Measurements from ENCODE around the gene VPS26C. TPM values are rescaled to one million over a fixed set of nuclear protein-coding genes. Genes with fewer than 3 reads are reported as not detected.
"Not testable (repeated sequence)": the region's sequence is repeated elsewhere in the genome, so short reads cannot be mapped to it uniquely, and the experiment has no call there.

VPS26C gene
- total RNA-seq, 2 donors from 2014 or later = 67.8 to 69.6 TPM

DNA sequence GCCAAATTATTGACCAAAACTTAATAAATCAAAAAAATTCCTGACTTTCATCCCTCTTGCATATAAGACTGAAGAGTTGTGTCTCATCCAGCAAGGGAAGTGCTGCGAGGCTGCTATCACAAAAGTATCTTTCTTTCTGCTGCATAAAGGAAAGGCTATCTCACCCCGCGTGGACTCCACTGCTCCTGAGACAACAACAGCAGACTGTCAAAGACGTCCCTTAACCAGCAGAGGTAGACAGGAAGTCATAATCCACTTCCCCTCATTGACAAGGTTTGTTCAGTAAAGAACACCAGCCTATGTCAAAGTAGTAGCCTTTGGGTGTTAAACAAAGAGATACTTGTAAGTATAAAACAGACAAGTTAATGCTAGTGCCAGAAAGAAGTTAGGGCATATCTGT, 29.4 kb downstream of the VPS26C start:
- ATAC-seq = no peak
- intact Hi-C loops (cut with DNase I, micrococcal nuclease) = no loop called here
- no peak for DNase-seq

DNA sequence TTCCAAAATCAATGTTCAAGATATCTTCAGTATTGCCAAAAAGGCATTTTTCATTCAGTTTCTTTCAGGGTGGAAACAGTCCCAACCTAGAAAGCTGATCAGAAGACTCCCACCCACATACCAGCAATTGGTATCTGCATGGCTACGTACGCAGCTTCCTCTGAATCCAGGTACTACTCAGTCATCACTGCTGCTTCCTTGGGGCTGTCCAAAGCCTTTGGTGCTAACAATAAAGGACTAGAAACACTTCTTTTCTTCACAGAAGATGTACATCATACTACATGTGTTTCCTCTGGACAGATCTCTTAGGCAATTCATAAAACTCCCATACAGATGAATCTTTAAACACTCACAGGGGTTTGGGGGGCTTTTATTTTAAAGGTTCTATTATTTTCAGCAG, 29.8 kb downstream of the VPS26C start:
- intact Hi-C loops (cut with DNase I, micrococcal nuclease) = no loop called here
- no peak for ATAC-seq
- DNase-seq = no peak

GRCh38 chr21:37233551-37234146, 33.5 kb downstream of the VPS26C start:
- no peak for ATAC-seq
- no peak for DNase-seq
- intact Hi-C loops (cut with DNase I, micrococcal nuclease) = no loop called here

DNA sequence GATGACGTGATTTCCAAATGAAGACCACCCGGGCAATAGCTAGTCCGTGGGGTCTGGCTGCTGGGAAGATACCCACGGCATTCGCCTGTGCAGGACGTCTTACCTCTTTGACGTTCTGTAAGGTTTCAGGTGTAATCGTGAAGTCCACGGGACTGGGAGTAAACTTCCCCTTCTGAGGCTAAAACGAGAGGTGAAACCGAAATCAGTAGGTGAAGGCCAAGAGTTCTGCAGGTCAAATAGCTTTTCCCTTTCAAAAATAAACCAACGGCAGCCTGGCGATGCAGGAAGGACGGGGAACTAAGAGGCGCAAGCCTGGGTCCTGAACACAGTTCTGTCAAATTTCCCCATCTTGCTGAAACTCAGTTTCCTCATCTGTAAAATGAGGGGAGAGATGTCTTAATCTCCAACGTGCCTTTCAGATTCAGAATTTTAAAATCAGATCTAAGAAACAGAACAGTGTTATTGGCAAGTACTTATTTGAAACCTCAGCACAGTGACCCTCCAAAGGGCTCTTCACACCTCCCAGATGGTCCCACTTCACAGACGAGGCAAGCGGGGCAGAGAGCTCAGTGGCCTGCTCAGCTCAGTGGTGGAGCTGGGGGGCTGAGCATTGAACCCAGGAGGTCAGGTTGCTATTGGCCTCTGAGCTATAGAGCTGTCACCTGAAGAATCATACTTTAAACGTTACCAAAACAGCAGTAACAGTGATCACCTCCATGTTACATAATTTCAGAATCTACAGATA, 34.7 kb downstream of the VPS26C start:
- DNase-seq (no peak), ATAC-seq (no peak)
- intact Hi-C loops (cut with DNase I, micrococcal nuclease) = no loop called here

DNA sequence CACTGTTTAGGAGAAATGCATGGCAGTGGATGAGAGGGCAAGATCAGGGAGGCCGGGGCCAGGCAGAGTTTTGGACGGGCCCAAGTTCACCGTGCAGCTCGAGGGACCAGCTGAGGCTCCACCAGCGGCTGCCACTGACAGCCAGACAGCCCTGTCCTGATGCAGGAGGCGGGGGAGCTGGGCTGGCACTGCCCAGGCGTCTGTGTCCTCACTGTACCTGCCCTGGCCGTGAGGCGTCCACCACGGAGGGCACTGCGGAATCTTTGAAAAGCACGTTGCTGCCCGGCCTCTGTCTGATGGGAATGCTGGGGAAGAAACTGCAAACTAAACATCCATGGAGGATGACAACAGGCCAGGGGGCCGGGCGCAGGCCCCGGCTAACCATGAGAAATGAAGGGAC, 35.5 kb downstream of the VPS26C start:
- intact Hi-C loops (cut with DNase I, micrococcal nuclease) = no loop called here
- DNase-seq (no peak), ATAC-seq (no peak)

DNA sequence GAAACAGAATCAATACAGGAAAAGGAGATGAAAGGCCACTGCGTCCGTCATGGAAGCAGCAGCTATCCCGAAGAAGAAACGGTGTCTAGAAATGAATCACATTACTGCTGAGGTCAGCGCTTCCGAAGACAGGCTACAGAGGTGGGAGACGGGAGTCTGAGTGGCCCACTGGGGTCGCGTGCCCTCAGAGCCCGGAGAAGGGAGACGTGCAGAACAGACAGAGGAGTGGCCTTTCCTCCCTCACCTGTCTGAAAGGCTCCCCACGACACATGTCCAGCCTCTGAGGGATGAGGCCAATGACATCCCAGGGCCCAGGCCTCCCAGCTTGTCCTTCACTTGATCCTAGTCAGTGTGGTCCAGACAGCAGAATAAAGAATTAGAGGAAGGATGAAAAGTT, 35.9 kb downstream of the VPS26C start:
- ATAC-seq (no peak), DNase-seq (no peak)
- intact Hi-C loops (cut with DNase I, micrococcal nuclease) = no loop called here

DNA sequence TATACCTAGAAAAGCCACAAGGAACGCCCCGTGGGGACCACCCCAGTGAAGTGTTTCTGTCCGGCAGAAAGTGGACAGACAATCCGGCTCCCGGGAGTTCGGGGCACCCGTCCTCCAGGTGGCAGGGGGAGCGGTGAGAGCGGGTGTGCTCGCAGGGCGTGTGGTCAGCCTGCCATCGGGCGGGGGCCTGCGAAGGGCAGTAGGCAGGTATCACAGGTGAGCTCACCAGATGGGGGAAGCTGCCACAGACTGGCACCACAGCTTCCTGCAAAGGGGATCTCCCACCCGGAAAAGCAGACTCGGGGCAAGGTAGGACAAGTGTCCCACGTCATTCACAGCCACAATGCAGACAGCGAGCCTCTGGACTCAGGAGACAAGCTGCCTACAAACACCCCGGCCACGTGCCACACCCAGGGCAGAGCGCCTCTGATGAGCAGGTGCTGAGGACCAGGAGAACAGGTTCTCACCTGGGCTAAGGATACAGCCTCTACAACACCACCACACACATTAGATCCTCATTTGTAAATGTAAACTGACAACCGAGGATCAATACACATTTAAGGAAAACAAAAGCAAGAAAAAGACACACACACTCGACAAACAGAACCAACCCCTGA, 36.4 kb downstream of the VPS26C start:
- ATAC-seq (peak; percentile 42), DNase-seq (no peak)
- intact Hi-C loops (cut with DNase I, micrococcal nuclease) = no loop called here

DNA sequence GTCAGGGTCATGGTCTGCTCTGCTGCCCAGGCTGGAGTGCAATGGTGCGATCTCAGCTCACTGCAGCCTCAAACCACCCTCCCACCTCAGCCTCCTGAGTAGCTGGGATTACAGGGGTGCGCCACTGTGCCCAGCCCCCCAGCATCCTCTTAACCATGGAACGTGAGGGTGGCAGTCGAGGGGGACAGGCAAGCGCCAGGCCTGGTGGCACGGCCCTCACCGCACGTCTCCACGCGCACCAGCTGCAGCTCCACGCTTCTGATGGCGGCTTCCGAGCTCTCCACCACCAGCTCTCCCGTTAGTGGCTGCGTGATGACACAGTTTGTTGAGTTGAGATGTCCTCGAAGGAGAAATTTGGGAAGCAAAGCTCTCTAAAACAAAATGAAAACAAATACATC, 39.1 kb downstream of the VPS26C start:
- intact Hi-C loops (cut with DNase I, micrococcal nuclease) = no loop called here
- DNase-seq (no peak), ATAC-seq (no peak)

- no peak for ATAC-seq
- intact Hi-C loops (cut with DNase I, micrococcal nuclease) = no loop called here
- no peak for DNase-seq
These were observed 39.8 kb downstream of the VPS26C start for GRCh38 chr21:37227071-37228002.

DNA sequence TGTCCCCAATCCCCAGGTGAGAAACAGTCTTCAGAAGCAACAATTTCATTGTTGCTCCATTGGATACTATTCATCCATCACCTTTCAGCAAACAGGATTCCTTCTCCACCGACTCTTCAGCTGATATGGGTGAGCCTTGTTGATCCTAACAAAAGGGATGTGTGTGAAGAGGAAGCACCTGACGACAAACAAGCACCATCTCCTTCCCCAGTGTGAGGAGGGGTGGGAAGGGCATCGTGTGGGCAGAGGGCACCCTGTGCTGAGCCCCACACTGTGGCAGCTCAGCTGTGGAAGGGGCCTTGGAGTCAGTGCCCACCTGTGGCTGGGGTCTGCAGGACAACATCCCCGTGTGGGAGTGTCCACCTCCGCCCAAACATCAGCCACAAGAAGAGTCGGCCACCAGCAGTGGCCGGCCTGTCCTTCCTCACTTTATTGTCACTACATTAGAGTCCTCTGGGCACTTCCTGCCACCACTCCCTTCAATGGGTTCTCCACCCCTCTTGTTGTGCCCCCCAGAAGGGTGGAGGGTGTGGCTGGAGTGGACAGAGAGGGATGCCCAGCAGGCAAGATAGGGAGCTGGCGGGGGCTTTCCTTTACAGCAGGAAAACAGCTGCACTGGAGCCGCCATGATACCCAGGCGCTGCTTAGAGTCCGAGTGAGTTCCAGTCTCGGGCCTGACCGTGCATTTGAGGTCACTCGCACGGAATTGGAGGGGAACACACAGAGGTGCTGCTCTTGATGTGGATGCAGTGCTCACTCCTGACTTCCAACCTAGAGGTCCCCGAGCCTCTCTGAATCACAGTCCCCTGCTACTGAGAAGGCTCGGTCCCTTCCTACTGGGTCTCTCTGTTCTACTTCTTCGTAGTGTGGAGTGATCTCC, 40.9 kb downstream of the VPS26C start:
- no peak for DNase-seq
- ATAC-seq = no peak
- intact Hi-C loops (cut with DNase I, micrococcal nuclease) = no loop called here

GRCh38 chr21:37224861-37225839, 42.0 kb downstream of the VPS26C start:
- intact Hi-C loops (cut with DNase I, micrococcal nuclease) = no loop called here
- ATAC-seq = no peak
- DNase-seq = no peak

DNA sequence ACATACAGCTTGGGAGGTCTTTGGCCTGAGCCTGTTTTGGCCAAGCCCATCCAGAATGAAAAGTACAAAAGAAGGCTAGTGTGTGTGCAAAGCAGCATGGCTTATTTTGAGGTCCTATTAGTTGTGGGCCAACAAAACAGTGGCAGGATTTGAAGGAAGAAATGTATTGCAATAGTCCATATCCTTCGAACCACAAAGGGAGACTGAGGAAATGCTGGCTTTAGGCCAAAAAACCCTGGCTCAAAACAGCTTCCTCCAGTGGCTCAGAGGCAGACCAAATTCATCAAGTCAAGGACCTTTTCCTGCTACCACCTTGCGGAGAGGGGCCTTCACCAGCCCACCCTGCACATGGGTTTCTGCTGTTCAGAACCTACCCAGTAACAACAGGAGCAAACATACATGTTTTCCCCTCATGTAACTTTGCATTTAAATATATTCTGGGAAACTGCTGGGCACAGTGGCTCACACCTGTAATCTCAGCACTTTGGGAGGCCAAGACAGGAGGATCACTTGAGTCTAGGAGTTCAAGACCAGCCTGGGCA, 43.3 kb downstream of the VPS26C start:
- intact Hi-C loops (cut with DNase I, micrococcal nuclease) = no loop called here
- no peak for DNase-seq
- ATAC-seq = no peak

- DNase-seq; intact Hi-C loops (cut with DNase I, micrococcal nuclease); ATAC-seq: not testable (repeated sequence)
These were observed 44.9 kb downstream of the VPS26C start for GRCh38 chr21:37222248-37222647.

- DNase-seq (peak; percentile 96 to 98), ATAC-seq (peak; percentile 97)
- intact Hi-C loops (cut with DNase I, micrococcal nuclease) = no loop called here
These were observed 46.0 kb downstream of the VPS26C start for GRCh38 chr21:37220981-37221664.

GRCh38 chr21:37220433-37220980, 46.6 kb downstream of the VPS26C start:
- intact Hi-C loops (cut with DNase I, micrococcal nuclease) = no loop called here
- ATAC-seq (peak; percentile 46), DNase-seq (no peak)

GRCh38 chr21:37219761-37220432, 47.2 kb downstream of the VPS26C start:
- ATAC-seq = no peak
- DNase-seq = no peak

More at GRCh38 chr21:37219761-37220432, 47.2 kb downstream of the VPS26C start:
- intact Hi-C loops (cut with DNase I, micrococcal nuclease) = no loop called here
